K562 (cell line): Measurements from ENCODE around the gene LIN7A. TPM values are rescaled to one million over a fixed set of nuclear protein-coding genes. Genes with fewer than 3 reads are reported as not detected.

Experiments
- ATAC-seq: fragments of 200-7000 bp; cut with Tn5 transposase; 3 replicates; pipeline ENCODE4 v1.9.1; 2020; ENCODE audit warnings: moderate library complexity
- BruUV-seq: library from RNA; stranded (reverse); fragments of 400-500 nt; replicated peaks from 2 replicates; lab custom pipeline; 2021; lab: Mats Ljungman, UMichigan
- CTCF ChIA-PET: fragments of 300-600 bp; formaldehyde crosslinking; extraction: SDS; loops from one replicate; lab custom pipeline; 2021; ENCODE audit warnings: low intra/inter-chr PET ratio; lab: Yijun Ruan, JAX
- POLR2A ChIA-PET: fragments of 300-600, 350-650 bp; sonication (Branson Sonifier 250); formaldehyde crosslinking; extraction: SDS; loops from one replicate; lab custom pipeline; 2021; ENCODE audit warnings: antibody characterized with exemption, inconsistent platforms; lab: Yijun Ruan, JAX
- DNase-seq, 4 experiments: peaks; one replicate each; pipeline versions ENCODE4 v3.0.0 to v3.0.0-alpha.2; 2011 to 2018; ENCODE audit warnings: low spot score in 3 of 4, mixed read lengths in 3 of 4; ENCODE audit errors: extremely low read depth in 1 of 4
- FAIRE-seq: peaks from 2 replicates; lab custom pipeline; 2011; peaks lifted over from hg19 to GRCh38; lab: Jason Lieb, UNC
- H2AFZ ChIP-seq: 2 replicates; pipeline ENCODE4 v1.6.0; 2011; ENCODE audit warnings: low read depth, low read length, control low read depth, inconsistent platforms
- H3K27ac ChIP-seq: fragments of 200-600 bp; 3 replicates; pipeline ENCODE4 v1.8.0; 2011; ENCODE audit warnings: low read depth, mild to moderate bottlenecking, control low read depth, inconsistent platforms, low read length, moderate library complexity, mixed read lengths; ENCODE audit errors: extremely low read depth
- H3K27me3 ChIP-seq, 2 experiments: fragments of 300-600 bp in 1 of 2; 2 replicates in 1 of 2; 3 replicates in 1 of 2; pipeline versions ENCODE4 v1.6.0 to v1.8.0; 2011; ENCODE audit warnings: inconsistent platforms in 2 of 2, low read length in 2 of 2, mild to moderate bottlenecking in 1 of 2, mixed read lengths in 1 of 2, moderate library complexity in 1 of 2; ENCODE audit not compliant: control insufficient read depth in 2 of 2, insufficient read depth in 2 of 2
- H3K36me3 ChIP-seq: fragments of 300-600 bp; 3 replicates; pipeline ENCODE4 v1.8.0; 2011; ENCODE audit warnings: mild to moderate bottlenecking, low read length, inconsistent platforms; ENCODE audit not compliant: control insufficient read depth, insufficient read depth
- H3K4me1 ChIP-seq, 2 experiments: fragments of 200-600 bp in 1 of 2; replicated peaks in 1 of 2; 2 replicates in 1 of 2; 3 replicates in 1 of 2; pipeline versions ENCODE4 v1.5.1 to v1.8.0; 2011; ENCODE audit warnings: inconsistent platforms in 2 of 2, low read length in 2 of 2, mild to moderate bottlenecking in 1 of 2, mixed read lengths in 1 of 2, moderate library complexity in 1 of 2; ENCODE audit not compliant: control insufficient read depth in 2 of 2, insufficient read depth in 2 of 2
- H3K4me2 ChIP-seq: 2 replicates; pipeline ENCODE4 v1.6.1; 2011; ENCODE audit warnings: low read length, control low read depth, inconsistent platforms, mixed read lengths; ENCODE audit not compliant: insufficient read depth
- H3K4me3 ChIP-seq: fragments of 200-600 bp; sonication (generic), shearing (Covaris generic); 2 replicates; pipeline ENCODE4 v1.5.1; 2016; ENCODE audit warnings: control low read depth, inconsistent platforms
- H3K79me2 ChIP-seq: fragments of 200-600 bp; 3 replicates; pipeline ENCODE4 v1.8.0; 2011; ENCODE audit warnings: low read length, inconsistent platforms; ENCODE audit not compliant: control insufficient read depth, insufficient read depth
- H3K9ac ChIP-seq, 2 experiments: 2 replicates each; pipeline versions ENCODE4 v1.6.0 to v1.6.1; 2011; ENCODE audit warnings: low read depth in 2 of 2, low read length in 2 of 2, control low read depth in 1 of 2, inconsistent platforms in 1 of 2, mild to moderate bottlenecking in 1 of 2, mixed read lengths in 1 of 2; ENCODE audit not compliant: insufficient read depth in 1 of 2
- H3K9me1 ChIP-seq: one replicate; pipeline ENCODE4 v1.6.0; 2011; ENCODE audit warnings: inconsistent platforms, mild to moderate bottlenecking, low read length, moderate library complexity; ENCODE audit not compliant: control insufficient read depth, insufficient read depth
- H3K9me3 ChIP-seq: replicated peaks from 2 replicates; pipeline ENCODE4 v1.5.1; 2011; ENCODE audit warnings: low read depth, low read length, inconsistent platforms; ENCODE audit not compliant: control insufficient read depth, insufficient read depth
- H4K20me1 ChIP-seq: replicated peaks from 2 replicates; pipeline ENCODE4 v1.6.1; 2011; ENCODE audit warnings: low read length, inconsistent platforms, mixed read lengths; ENCODE audit not compliant: control insufficient read depth, insufficient read depth
- C11orf30 ChIP-seq: fragments of 450-650 bp; IDR thresholded peaks from 2 replicates; pipeline ENCODE4 v1.6.1; 2016; ENCODE audit warnings: low read depth, mild to moderate bottlenecking
- FOXA3 ChIP-seq, 2 experiments: fragments of 450-650 bp in 1 of 2; sonication (generic) in 1 of 2; formaldehyde crosslinking; IDR thresholded peaks in 1 of 2; conservative IDR thresholded peaks in 1 of 2; 2 replicates each; pipeline versions ENCODE4 v1.4.0 to v1.8.0; 2020 to 2022; ENCODE audit warnings: mild to moderate bottlenecking in 2 of 2, missing genetic modification reagents in 1 of 2
- KAT7 ChIP-seq: sonication (generic); formaldehyde crosslinking; IDR thresholded peaks from 2 replicates; pipeline ENCODE4 v1.8.0; 2022; ENCODE audit warnings: missing genetic modification reagents, mild to moderate bottlenecking, borderline replicate concordance
- MNT ChIP-seq, 2 experiments: fragments of 450-650 bp; conservative IDR thresholded peaks; 2 replicates each; pipeline ENCODE4 v1.6.1; 2017; ENCODE audit warnings: mild to moderate bottlenecking in 2 of 2, moderate library complexity in 2 of 2
- NFIX ChIP-seq: fragments of 250-450 bp; sonication (Bioruptor Pico); IDR thresholded peaks from 2 replicates; pipeline ENCODE4 v1.4.0; 2020; ENCODE audit warnings: low read depth, mild to moderate bottlenecking, moderate library complexity
- SAP30 ChIP-seq: fragments of 200-600 bp; sonication (generic); IDR thresholded peaks from 2 replicates; pipeline ENCODE4 v1.6.1; 2012; ENCODE audit warnings: borderline replicate concordance, low read depth, mild to moderate bottlenecking, moderate library complexity, low read length, control low read depth, inconsistent platforms; ENCODE audit not compliant: insufficient read depth, poor library complexity, severe bottlenecking
- SFPQ ChIP-seq: fragments of 200-400 bp; formaldehyde crosslinking; IDR thresholded peaks from 2 replicates; pipeline ENCODE4 v1.6.1; 2017; ENCODE audit warnings: mild to moderate bottlenecking, low read depth, low read length, moderate library complexity
- SRSF7 ChIP-seq: fragments of 200-400 bp; formaldehyde crosslinking; optimal IDR thresholded peaks from 2 replicates; pipeline ENCODE3; 2017; ENCODE audit warnings: mild to moderate bottlenecking, low read depth, low read length
- TCF7 ChIP-seq: sonication (generic); IDR thresholded peaks from 2 replicates; pipeline ENCODE4 v1.6.1; 2016; ENCODE audit warnings: antibody characterized with exemption, borderline replicate concordance
- ZBTB49 ChIP-seq: sonication (generic); formaldehyde crosslinking; IDR thresholded peaks from 2 replicates; pipeline ENCODE4 v1.8.0; 2022; ENCODE audit warnings: missing genetic modification reagents, mild to moderate bottlenecking, borderline replicate concordance
- WGBS: fragments of 100-300 bp; shearing (Covaris generic); methylation state at CpG from one replicate; pipeline ENCODE4 v1.1.6; 2016; ENCODE audit warnings: low coverage, mixed read lengths; ENCODE audit not compliant: insufficient coverage; ENCODE audit errors: missing lambda C conversion rate; 5-methylcytosine and 5-hydroxymethylcytosine counted together
- in situ Hi-C: fragments of 300-500 bp; cut with MboI; formaldehyde crosslinking; loops from 4 replicates; pipeline ENCODE4 v1.15.0; 2018; ENCODE audit warnings: inconsistent platforms, mixed read lengths
- intact Hi-C: fragments of 100-400 bp; cut with micrococcal nuclease; formaldehyde crosslinking; loops from 2 replicates; pipeline ENCODE4 v1.14.2; 2022
- polyA plus RNA-seq, 8 experiments: library from polyadenylated mRNA; depleted of rRNA in 4 of 8; stranded (reverse) in 5 of 8; unstranded in 3 of 8; fragments of >200 nt; fragmentation: Nextera tagmentation in 2 of 8; fragmentation: Illumina TruSeq in 1 of 8; extraction: Ambion mirVana in 2 of 8; extraction: Trizol in 1 of 8; gene quantifications; 2 replicates each; pipeline versions ENCODE4 v1.2.1 to v1.2.3, GENCODE V29; 2011 to 2014; ENCODE audit warnings: inconsistent platforms in 1 of 8, missing spikeins in 1 of 8
- total RNA-seq, 7 experiments: library from RNA; depleted of rRNA in 6 of 7; stranded (reverse); fragments of >200 nt in 6 of 7; fragmentation: Illumina TruSeq in 2 of 7; extraction: Trizol in 2 of 7; gene quantifications; 2 replicates each; pipeline versions ENCODE4 v1.2.1 to v1.2.3, GENCODE V29; 2011 to 2021; ENCODE audit warnings: low replicate concordance in 1 of 7

The LIN7A gene
- total and polyA plus RNA-seq, 9 of the 15 experiments (the other 6 are each of a cell fraction or from before 2014, with no cell fraction given), result not detected

- TF ChIP-seq MNT (conservative IDR thresholded peaks at IDR 0.05), result no peak
- no peak for TF ChIP-seq TCF7
- no peak for TF ChIP-seq SAP30
- TF ChIP-seq SRSF7, result no peak
- no peak for TF ChIP-seq FOXA3 (CRISPR knock-in tag; conservative IDR thresholded peaks at IDR 0.05 in 1 of 2, IDR thresholded peaks at IDR 0.05 in 1 of 2)
Observed at GRCh38 chr12:80862531-80862930, 75.2 kb downstream of the LIN7A start (continued).

GRCh38 chr12:80861641-80862378 lies 75.9 kb downstream of the LIN7A start:
- TF ChIP-seq C11orf30 (no peak), KAT7 (no peak), SFPQ (no peak), ZBTB49 (no peak), NFIX (CRISPR knock-in tag) (no peak)
- ATAC-seq, result no peak
- Histone ChIP-seq H3K9me3 (no peaks in the 10 kb centered on the region), H3K9ac (no peak overlapping the region), H3K9me1 (no peaks in the 10 kb centered on the region), H3K4me1 (no peaks in the 10 kb centered on the region), H4K20me1 (no peaks in the 10 kb centered on the region), H3K36me3 (no peaks in the 10 kb centered on the region), H3K79me2 (no peaks in the 10 kb centered on the region), H3K27me3 (no peaks in the 10 kb centered on the region), H3K27ac (no peak overlapping the region), H3K4me3 (no peak overlapping the region), H3K4me2 (no peak overlapping the region), H2AFZ (no peak overlapping the region)
- DNase-seq, result no peak
- in situ Hi-C loops (no loop called here), intact Hi-C loops (no loop called here)
- no peak for FAIRE-seq
- no TSS peak for BruUV-seq
- POLR2A ChIA-PET, result no interaction called here
- 0% methylated on average over 2 of the region's 2 CpGs for WGBS
- CTCF ChIA-PET, result no interaction called here
